ENCODE measurements around the gene S100A14.

DNA sequence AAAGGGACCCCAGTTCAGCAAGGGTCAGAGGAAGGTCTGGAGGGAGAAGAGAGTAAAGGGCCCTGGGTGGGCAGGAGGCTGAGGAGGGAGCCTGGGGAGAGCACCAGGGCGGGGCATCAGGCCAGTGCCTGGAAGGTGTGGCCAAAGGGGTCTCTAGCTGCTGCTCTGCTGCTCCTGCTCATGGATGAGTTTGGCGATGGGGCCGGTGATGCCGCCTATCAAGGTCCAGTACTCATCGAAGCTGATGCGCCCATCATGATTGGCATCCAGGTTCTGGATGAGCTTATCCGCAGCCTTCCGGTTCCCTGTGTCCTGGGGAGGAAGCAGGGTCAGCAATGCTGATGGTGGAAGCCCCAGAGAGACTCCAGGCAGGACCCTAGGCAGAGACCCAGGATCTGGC lies 8.7 kb downstream of the S100A14 start:
- TF ChIP-seq, protein P1, sequence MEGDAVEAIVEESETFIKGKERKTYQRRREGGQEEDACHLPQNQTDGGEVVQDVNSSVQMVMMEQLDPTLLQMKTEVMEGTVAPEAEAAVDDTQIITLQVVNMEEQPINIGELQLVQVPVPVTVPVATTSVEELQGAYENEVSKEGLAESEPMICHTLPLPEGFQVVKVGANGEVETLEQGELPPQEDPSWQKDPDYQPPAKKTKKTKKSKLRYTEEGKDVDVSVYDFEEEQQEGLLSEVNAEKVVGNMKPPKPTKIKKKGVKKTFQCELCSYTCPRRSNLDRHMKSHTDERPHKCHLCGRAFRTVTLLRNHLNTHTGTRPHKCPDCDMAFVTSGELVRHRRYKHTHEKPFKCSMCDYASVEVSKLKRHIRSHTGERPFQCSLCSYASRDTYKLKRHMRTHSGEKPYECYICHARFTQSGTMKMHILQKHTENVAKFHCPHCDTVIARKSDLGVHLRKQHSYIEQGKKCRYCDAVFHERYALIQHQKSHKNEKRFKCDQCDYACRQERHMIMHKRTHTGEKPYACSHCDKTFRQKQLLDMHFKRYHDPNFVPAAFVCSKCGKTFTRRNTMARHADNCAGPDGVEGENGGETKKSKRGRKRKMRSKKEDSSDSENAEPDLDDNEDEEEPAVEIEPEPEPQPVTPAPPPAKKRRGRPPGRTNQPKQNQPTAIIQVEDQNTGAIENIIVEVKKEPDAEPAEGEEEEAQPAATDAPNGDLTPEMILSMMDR (IDR thresholded peaks at IDR 0.05) = no peak
- TF ChIP-seq POLR2A (IDR thresholded peaks at IDR 0.05) = no peak

All from right lobe of liver (tissue), 4 donors.